OCI-LY1 (cell line): ENCODE data around the gene TMEM184A.

Source experiments
- H2AFZ ChIP-seq: fragments of 200-600 bp; sonication (generic), shearing (Covaris generic); 2 replicates; pipeline ENCODE4 v1.6.0; 2014; ENCODE audit warnings: antibody characterized with exemption, mild to moderate bottlenecking, low read length
- H3F3A ChIP-seq: fragments of 200-600 bp; sonication (generic), shearing (Covaris generic); 2 replicates; pipeline ENCODE4 v1.6.0; 2014; ENCODE audit warnings: mild to moderate bottlenecking, antibody characterized with exemption, low read length, moderate library complexity; ENCODE audit not compliant: insufficient read depth
- H3K27ac ChIP-seq: fragments of 200-600 bp; sonication (generic); 2 replicates; pipeline ENCODE4 v1.5.1; 2014; ENCODE audit warnings: low read length, mixed run types, mild to moderate bottlenecking, low read depth; ENCODE audit not compliant: poor library complexity, severe bottlenecking
- H3K27me3 ChIP-seq: fragments of 200-600 bp; sonication (generic); 2 replicates; pipeline ENCODE4 v1.6.0; 2014; ENCODE audit warnings: antibody characterized with exemption, mild to moderate bottlenecking, low read length, moderate library complexity; ENCODE audit not compliant: insufficient read depth
- H3K36me3 ChIP-seq: fragments of 200-600 bp; sonication (generic); 2 replicates; pipeline ENCODE4 v1.6.1; 2014; ENCODE audit warnings: mild to moderate bottlenecking, antibody characterized with exemption, low read length, moderate library complexity, mixed read lengths; ENCODE audit not compliant: insufficient read depth
- H3K4me1 ChIP-seq: fragments of 200-600 bp; sonication (generic); 2 replicates; pipeline ENCODE4 v1.5.1; 2014; ENCODE audit warnings: mild to moderate bottlenecking, low read length, moderate library complexity; ENCODE audit not compliant: insufficient read depth, severe bottlenecking
- H3K4me2 ChIP-seq: fragments of 200-600 bp; sonication (generic), shearing (Covaris generic); 2 replicates; pipeline ENCODE4 v1.6.1; 2014; ENCODE audit warnings: low read length
- H3K4me3 ChIP-seq: fragments of 200-600 bp; sonication (generic); 2 replicates; pipeline ENCODE4 v1.5.1; 2014; ENCODE audit warnings: low read length, low read depth, mild to moderate bottlenecking, mixed read lengths; ENCODE audit not compliant: poor library complexity, severe bottlenecking
- H3K79me2 ChIP-seq: fragments of 200-600 bp; shearing (Covaris generic); 2 replicates; pipeline ENCODE4 v1.6.1; 2016; ENCODE audit warnings: mixed run types, low read length, mixed read lengths; ENCODE audit not compliant: insufficient read depth
- H3K9ac ChIP-seq: fragments of 200-600 bp; sonication (generic), shearing (Covaris generic); 2 replicates; pipeline ENCODE4 v1.6.1; 2014; ENCODE audit warnings: mild to moderate bottlenecking, low read length, mixed read lengths
- H3K9me2 ChIP-seq: fragments of 200-600 bp; sonication (generic), shearing (Covaris generic); 2 replicates; pipeline ENCODE4 v1.6.1; 2014; ENCODE audit warnings: low read depth, mild to moderate bottlenecking, low read length, mixed read lengths
- H3K9me3 ChIP-seq: fragments of 200-600 bp; shearing (Covaris generic); 2 replicates; pipeline ENCODE4 v1.6.1; 2014; ENCODE audit warnings: low read length, mixed read lengths
- H4K20me1 ChIP-seq: fragments of 200-600 bp; sonication (generic), shearing (Covaris generic); 2 replicates; pipeline ENCODE4 v1.6.0; 2016; ENCODE audit warnings: mild to moderate bottlenecking, low read length; ENCODE audit not compliant: insufficient read depth
- EZH2 ChIP-seq: fragments of 200-600 bp; sonication (generic), shearing (Covaris generic); IDR thresholded peaks from 2 replicates; pipeline ENCODE4 v1.8.0; 2017; ENCODE audit warnings: borderline replicate concordance, mixed run types, mild to moderate bottlenecking, antibody characterized with exemption, low read length, moderate library complexity, mixed read lengths
- TF ChIP-seq, protein P1 (sequence below): fragments of 200-600 bp; sonication (generic), shearing (Covaris generic); IDR thresholded peaks from 2 replicates; pipeline ENCODE4 v1.5.1; 2017; ENCODE audit warnings: mild to moderate bottlenecking, antibody characterized with exemption, low read length, moderate library complexity, mixed read lengths

TMEM184A gene

DNA sequence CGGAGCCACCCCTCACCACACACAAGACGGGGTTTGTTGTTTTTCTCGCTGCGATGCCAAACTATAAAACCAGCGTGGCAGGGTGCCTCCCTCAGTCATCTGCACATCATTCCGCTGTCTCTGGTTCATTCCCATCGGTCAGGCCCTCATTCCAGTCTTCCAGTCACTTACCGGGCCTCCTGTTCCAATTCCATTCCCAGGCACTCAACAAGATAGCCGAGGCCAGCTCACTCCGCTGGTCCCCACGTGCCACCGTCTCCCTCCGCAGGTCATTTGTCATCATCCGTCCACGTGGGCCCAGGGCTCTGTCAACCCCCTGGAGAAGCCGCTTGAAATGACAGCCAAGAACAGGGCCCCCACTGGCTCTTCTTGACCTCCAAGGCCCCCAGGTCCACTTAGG is 6.1 kb upstream of the TMEM184A start:
- Histone ChIP-seq H3F3A (no peaks in the 10 kb centered on the region), H3K9ac (no peak overlapping the region), H3K27me3 (no peaks in the 10 kb centered on the region; the same call in 1 of the 2 replicates), H3K79me2 (no peaks in the 10 kb centered on the region), H3K9me3 (no peaks in the 10 kb centered on the region), H3K36me3 (peaks cover 12% of the 10 kb centered on the region), H3K27ac (no peak overlapping the region), H3K4me2 (no peak overlapping the region), H2AFZ (no peak overlapping the region), H3K4me1 (no peaks in the 10 kb centered on the region), H3K4me3 (no peak overlapping the region), H3K9me2 (no peaks in the 10 kb centered on the region), H4K20me1 (no peaks in the 10 kb centered on the region)
- TF ChIP-seq, protein P1, sequence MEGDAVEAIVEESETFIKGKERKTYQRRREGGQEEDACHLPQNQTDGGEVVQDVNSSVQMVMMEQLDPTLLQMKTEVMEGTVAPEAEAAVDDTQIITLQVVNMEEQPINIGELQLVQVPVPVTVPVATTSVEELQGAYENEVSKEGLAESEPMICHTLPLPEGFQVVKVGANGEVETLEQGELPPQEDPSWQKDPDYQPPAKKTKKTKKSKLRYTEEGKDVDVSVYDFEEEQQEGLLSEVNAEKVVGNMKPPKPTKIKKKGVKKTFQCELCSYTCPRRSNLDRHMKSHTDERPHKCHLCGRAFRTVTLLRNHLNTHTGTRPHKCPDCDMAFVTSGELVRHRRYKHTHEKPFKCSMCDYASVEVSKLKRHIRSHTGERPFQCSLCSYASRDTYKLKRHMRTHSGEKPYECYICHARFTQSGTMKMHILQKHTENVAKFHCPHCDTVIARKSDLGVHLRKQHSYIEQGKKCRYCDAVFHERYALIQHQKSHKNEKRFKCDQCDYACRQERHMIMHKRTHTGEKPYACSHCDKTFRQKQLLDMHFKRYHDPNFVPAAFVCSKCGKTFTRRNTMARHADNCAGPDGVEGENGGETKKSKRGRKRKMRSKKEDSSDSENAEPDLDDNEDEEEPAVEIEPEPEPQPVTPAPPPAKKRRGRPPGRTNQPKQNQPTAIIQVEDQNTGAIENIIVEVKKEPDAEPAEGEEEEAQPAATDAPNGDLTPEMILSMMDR, result no peak
- TF ChIP-seq EZH2, result no peak

DNA sequence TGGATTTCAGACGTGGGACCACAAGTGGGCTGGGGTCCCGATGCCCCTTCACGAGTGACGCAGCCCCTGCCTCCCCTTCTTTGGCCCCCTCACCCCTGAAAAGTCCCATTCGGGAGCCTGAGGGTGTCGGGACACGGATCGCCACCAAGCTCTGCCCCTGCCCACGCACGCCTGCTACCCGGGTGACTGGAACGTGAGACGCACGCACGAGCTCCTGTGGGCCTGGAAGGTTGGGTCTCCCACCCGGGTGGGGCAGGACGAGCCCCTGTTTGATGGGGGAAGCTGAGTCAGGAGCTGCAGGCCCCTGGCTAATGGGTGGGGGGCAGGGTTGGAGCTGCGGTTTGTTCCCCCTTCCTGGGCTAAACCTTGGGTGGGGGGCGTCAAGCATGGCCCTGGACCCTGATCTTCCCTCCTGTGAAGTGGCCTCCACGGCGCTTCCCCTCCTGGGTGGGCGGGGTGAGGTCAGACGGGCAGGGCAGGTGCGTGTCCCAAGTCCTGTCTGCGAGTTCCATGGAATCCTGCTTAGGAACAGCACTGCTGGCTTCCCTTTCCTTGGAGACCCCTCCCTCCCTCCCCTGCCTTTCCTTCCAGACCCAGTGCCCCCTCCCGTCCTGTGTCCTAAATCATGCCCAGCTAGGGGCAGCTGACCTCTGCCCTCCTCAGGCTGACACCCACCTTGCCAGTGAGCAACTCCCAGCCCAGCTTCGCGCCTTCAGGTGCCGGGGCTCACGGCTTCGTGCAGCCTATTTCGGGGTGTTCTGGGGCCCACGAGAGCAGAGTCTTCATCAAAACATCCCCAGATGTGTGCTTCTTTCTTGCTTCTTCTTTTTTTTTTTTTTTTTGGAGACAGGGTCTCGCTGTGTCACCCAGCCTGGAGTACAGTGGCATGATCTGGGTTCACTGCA is 5.3 kb upstream of the TMEM184A start:
- Histone ChIP-seq H4K20me1 (no peaks in the 10 kb centered on the region), H3F3A (no peaks in the 10 kb centered on the region), H3K4me3 (no peak overlapping the region), H3K36me3 (peaks cover 8% of the 10 kb centered on the region; the same call in 1 of the 2 replicates), H3K27me3 (no peaks in the 10 kb centered on the region; the same call in 1 of the 2 replicates), H3K9me2 (no peaks in the 10 kb centered on the region), H3K4me2 (no peak overlapping the region), H2AFZ (no peak overlapping the region), H3K4me1 (no peaks in the 10 kb centered on the region), H3K9me3 (no peaks in the 10 kb centered on the region), H3K79me2 (no peaks in the 10 kb centered on the region), H3K9ac (no peak overlapping the region), H3K27ac (no peak overlapping the region)
- no peak for TF ChIP-seq EZH2
- TF ChIP-seq, protein P1, result no peak

DNA sequence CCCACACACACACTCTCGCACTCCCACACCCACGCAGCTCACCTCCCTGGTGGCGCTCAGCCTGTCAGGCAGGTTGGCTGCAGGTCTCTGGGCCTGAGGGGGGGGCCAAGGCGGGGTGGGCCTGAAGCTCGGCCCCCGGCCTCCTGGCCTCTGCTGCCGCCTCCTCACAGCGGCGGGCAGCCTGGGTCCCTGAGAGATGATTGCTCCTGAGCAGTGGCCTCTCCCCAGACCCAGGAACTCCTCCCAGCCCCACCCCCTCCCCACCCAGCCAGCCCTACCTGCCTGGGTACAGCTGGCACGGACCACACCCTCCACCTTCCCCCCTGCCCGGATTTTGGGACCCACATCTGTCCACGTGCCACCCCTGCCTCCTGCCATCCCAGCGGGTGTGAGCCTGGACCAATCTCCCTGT is 4.6 kb upstream of the TMEM184A start:
- Histone ChIP-seq H3K9me3 (no peaks in the 10 kb centered on the region), H3K79me2 (no peaks in the 10 kb centered on the region), H3K27me3 (no peaks in the 10 kb centered on the region; the same call in 1 of the 2 replicates), H2AFZ (no peak overlapping the region), H3K36me3 (peaks cover 6% of the 10 kb centered on the region; the same call in 1 of the 2 replicates), H3K4me2 (no peak overlapping the region), H3K27ac (no peak overlapping the region), H4K20me1 (no peaks in the 10 kb centered on the region), H3K4me1 (no peaks in the 10 kb centered on the region), H3K4me3 (no peak overlapping the region), H3F3A (no peaks in the 10 kb centered on the region), H3K9ac (no peak overlapping the region), H3K9me2 (no peaks in the 10 kb centered on the region)
- TF ChIP-seq EZH2, result no peak
- TF ChIP-seq, protein P1, result no peak
